SK-N-SH (cell line): Measurements from ENCODE around the gene CCDC127.
"Not testable (repeated sequence)": the region's sequence is repeated elsewhere in the genome, so short reads cannot be mapped to it uniquely, and the experiment has no call there.

Experiments
- CTCF ChIP-seq: fragments of 200-600 bp; sonication (generic); IDR thresholded peaks from 2 replicates; pipeline ENCODE4 v1.6.1; 2017; ENCODE audit warnings: antibody characterized with exemption, mild to moderate bottlenecking, moderate library complexity
- EP300 ChIP-seq, 2 experiments: IDR thresholded peaks; 2 replicates each; pipeline versions ENCODE4 v1.4.0 to v1.6.1; 2012; ENCODE audit warnings: borderline replicate concordance in 1 of 2, low read depth in 1 of 2, low read length in 1 of 2
- EZH2phosphoT487 ChIP-seq: fragments of 200-600 bp; sonication (generic); IDR thresholded peaks from 2 replicates; pipeline ENCODE4 v1.6.1; 2017; ENCODE audit warnings: low read depth, mixed run types, mild to moderate bottlenecking, antibody characterized with exemption, moderate library complexity, borderline replicate concordance
- GATA2 ChIP-seq: sonication (generic); formaldehyde crosslinking; IDR thresholded peaks from 2 replicates; pipeline ENCODE4 v1.5.0; 2020; ENCODE audit warnings: mild to moderate bottlenecking, missing genetic modification reagents
- JUND ChIP-seq: IDR thresholded peaks from 2 replicates; pipeline ENCODE4 v1.4.0; 2012
- RXRA ChIP-seq: IDR thresholded peaks from 2 replicates; pipeline ENCODE4 v1.4.0; 2012; ENCODE audit warnings: low read depth, mild to moderate bottlenecking, borderline replicate concordance
- SIN3A ChIP-seq: IDR thresholded peaks from 2 replicates; pipeline ENCODE4 v1.6.1; 2012; ENCODE audit warnings: low read depth, mild to moderate bottlenecking, low read length, moderate library complexity, borderline replicate concordance
- TAF1 ChIP-seq: IDR thresholded peaks from 2 replicates; pipeline ENCODE4 v1.6.1; 2012; ENCODE audit warnings: low read depth, mild to moderate bottlenecking, low read length, moderate library complexity, borderline replicate concordance

GRCh38 chr5:245717-246116, 27.8 kb upstream of the CCDC127 start:
- not testable (repeated sequence) for TF ChIP-seq EP300 (IDR thresholded peaks at IDR 0.05; ENCODE audit: borderline replicate concordance in 1 of 2, low read depth in 1 of 2, low read length in 1 of 2); RXRA; CTCF; GATA2; EZH2phosphoT487; TAF1; SIN3A; JUND
